IPS-18a (cell line): ENCODE results near the gene EFCAB7.

Experiments used
- H3K27ac ChIP-seq: one replicate; pipeline ENCODE4 v1.5.1; 2013; ENCODE audit warnings: low read length
- H3K27me3 ChIP-seq: one replicate; pipeline ENCODE4 v1.6.1; 2013; ENCODE audit warnings: mild to moderate bottlenecking, low read length; ENCODE audit not compliant: control insufficient read depth, insufficient read depth
- H3K36me3 ChIP-seq: one replicate; pipeline ENCODE4 v1.6.1; 2013; ENCODE audit warnings: low read depth, low read length; ENCODE audit not compliant: control insufficient read depth
- H3K4me1 ChIP-seq: one replicate; pipeline ENCODE4 v1.6.1; 2013; ENCODE audit warnings: low read depth, low read length; ENCODE audit not compliant: control insufficient read depth
- H3K4me3 ChIP-seq: one replicate; pipeline ENCODE4 v1.5.1; 2013; ENCODE audit warnings: low read length
- H3K9ac ChIP-seq: one replicate; pipeline ENCODE4 v1.6.1; 2013; ENCODE audit warnings: mild to moderate bottlenecking, low read length, moderate library complexity
- H3K9me3 ChIP-seq: one replicate; pipeline ENCODE4 v1.6.1; 2013; ENCODE audit warnings: low read depth, low read length; ENCODE audit not compliant: control insufficient read depth

The EFCAB7 gene

DNA sequence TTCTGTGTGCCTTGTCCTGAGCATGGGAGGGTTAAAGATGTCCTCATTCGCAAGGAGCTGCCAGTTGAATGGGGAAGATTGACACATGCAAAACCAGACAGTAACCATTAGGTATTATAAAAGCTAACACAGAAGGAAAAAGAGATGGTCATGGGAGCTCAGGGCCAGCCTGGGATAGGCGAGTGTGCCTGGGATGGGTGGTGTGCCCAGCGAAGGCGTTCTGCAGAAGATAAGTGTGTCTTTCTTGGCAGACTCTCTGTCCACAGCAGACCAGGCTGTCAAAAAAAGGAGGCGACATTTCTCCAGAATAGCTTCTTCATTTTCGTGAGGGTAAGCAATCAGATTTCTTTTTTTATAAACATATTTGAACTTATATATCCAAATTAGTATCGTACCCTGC is 84.0 kb downstream of the EFCAB7 start:
- H3K4me1 ChIP-seq = peaks cover under 1% of the 10 kb centered on the region
- H3K27ac ChIP-seq = no peak overlapping the region
- no peaks in the 10 kb centered on the region for H3K9me3 ChIP-seq
- no peak overlapping the region for H3K4me3 ChIP-seq
- no peak overlapping the region for H3K9ac ChIP-seq
- H3K36me3 ChIP-seq = no peaks in the 10 kb centered on the region
- no peaks in the 10 kb centered on the region for H3K27me3 ChIP-seq

DNA sequence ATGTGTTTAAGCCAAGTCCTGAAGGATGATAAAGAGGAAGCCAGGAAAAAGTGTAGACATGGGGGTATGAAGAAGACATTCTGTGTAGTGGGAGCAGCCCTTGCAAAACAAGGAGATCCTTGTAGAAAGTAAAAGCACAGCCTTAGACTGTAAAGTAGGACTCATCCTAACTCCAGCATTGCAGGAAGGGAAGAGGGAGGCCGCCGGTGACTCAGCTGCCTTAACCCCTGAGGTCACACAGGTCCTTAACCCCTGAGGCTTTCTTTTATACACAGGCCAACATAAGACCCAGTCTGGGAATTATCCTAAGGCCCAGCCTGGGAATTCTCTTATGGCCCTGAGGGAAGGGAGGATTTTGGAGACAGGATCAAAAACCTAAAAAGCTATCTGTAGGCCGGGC is 87.9 kb downstream of the EFCAB7 start:
- Histone ChIP-seq H3K9ac (no peak overlapping the region), H3K27me3 (no peaks in the 10 kb centered on the region), H3K4me3 (no peak overlapping the region), H3K27ac (no peak overlapping the region), H3K36me3 (no peaks in the 10 kb centered on the region), H3K4me1 (peaks cover 18% of the 10 kb centered on the region), H3K9me3 (no peaks in the 10 kb centered on the region)

DNA sequence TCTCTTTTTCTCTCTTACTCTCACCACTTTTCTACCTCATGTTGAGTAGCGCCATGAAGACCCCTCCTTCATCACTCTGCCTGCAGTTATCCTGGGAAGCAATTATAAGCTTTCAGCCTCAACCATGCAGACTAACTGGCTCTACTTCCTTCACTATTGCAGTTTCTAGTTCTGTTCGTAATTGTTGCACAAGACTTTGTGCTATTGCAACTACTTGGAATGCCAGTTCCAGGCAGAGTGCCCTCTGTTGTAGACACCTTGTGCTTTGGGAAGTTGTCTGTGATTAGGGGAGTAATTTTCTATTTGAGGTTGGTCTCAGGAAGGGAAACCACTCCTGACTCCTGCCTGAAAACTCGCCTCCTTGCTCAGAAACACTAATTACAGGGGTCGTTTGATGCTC is 89.2 kb downstream of the EFCAB7 start:
- H3K27me3 ChIP-seq = no peaks in the 10 kb centered on the region
- H3K9me3 ChIP-seq = no peaks in the 10 kb centered on the region
- peaks cover 18% of the 10 kb centered on the region for H3K4me1 ChIP-seq
- no peak overlapping the region for H3K9ac ChIP-seq
- H3K4me3 ChIP-seq = no peak overlapping the region
- H3K27ac ChIP-seq = no peak overlapping the region
- no peaks in the 10 kb centered on the region for H3K36me3 ChIP-seq

DNA sequence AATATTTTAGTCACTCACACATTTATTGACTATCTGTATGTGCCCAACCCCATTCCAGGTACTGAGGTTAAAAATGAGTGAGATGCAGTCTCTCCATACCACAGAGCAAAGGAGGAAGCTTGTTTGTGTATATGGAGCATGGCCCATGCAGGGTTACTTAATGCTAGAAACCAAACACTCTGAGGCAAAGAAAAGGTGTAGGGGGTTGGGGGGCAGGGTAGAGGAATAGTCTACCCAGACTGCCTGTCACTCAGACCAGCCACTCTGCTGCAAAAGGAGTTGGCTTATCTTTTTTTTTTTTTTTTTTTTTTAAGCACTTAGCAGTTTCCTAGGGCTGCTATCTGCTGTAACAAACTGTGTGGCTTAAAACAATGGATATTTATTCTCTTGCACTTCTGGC is 89.6 kb downstream of the EFCAB7 start:
- no peaks in the 10 kb centered on the region for H3K36me3 ChIP-seq
- no peaks in the 10 kb centered on the region for H3K9me3 ChIP-seq
- peaks cover 18% of the 10 kb centered on the region for H3K4me1 ChIP-seq
- H3K4me3 ChIP-seq = no peak overlapping the region
- no peaks in the 10 kb centered on the region for H3K27me3 ChIP-seq
- no peak overlapping the region for H3K27ac ChIP-seq
- no peak overlapping the region for H3K9ac ChIP-seq

DNA sequence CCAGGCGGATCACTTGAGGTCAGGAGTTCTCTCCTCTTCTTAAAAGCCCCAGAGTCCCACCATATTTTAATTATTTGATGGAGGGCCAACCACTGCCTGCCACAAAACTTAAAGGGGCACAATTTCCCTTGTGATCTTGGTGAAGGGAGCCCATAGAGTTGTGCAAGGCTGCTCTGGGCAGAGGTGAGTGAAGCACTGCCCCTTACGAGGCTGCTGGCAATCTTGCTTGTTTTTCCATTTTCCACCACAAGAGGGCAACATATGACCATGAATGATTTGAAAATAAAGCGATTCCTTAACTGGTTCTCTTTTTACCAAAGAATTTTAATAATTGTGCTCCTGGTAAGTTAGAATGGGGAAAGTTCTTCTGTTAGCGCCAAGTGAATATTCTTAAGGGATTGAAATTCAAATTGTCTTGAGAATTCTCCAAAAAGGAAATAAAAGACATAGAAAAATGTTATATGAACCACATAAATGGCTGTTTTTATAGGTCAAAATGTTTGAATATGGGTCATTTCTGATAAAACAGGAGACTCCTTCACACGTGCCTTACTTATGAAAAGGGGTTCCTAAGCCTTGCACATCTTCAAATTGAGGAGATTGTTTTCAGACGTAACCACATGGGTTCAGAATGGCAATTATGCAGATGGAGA is 92.6 kb downstream of the EFCAB7 start:
- peaks cover 18% of the 10 kb centered on the region for H3K4me1 ChIP-seq
- H3K9ac ChIP-seq = no peak overlapping the region
- no peak overlapping the region for H3K27ac ChIP-seq
- H3K36me3 ChIP-seq = no peaks in the 10 kb centered on the region
- H3K4me3 ChIP-seq = no peak overlapping the region
- no peaks in the 10 kb centered on the region for H3K27me3 ChIP-seq
- H3K9me3 ChIP-seq = no peaks in the 10 kb centered on the region

DNA sequence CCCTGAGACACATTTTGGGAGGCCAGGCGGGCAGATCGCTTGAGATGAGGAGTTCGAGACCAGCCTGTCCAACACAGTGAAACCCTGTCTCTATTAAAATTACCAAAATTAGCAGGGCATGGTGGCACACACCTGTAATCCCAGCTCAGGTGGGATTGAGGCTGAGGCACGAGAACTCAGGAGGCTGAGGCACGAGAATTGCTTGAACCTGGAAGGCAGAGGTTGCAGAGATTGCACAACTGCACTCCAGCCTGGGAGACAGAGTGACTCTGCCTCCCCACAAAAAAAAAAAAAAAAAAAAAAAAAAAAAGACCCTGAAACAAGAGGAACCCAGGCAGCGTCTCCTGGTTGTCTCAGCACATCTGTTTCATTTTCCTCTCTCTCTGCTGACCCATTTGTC is 94.1 kb downstream of the EFCAB7 start:
- H3K9me3 ChIP-seq = no peaks in the 10 kb centered on the region
- no peak overlapping the region for H3K27ac ChIP-seq
- H3K9ac ChIP-seq = no peak overlapping the region
- no peaks in the 10 kb centered on the region for H3K36me3 ChIP-seq
- peaks cover 16% of the 10 kb centered on the region for H3K4me1 ChIP-seq
- H3K4me3 ChIP-seq = no peak overlapping the region
- H3K27me3 ChIP-seq = no peaks in the 10 kb centered on the region

DNA sequence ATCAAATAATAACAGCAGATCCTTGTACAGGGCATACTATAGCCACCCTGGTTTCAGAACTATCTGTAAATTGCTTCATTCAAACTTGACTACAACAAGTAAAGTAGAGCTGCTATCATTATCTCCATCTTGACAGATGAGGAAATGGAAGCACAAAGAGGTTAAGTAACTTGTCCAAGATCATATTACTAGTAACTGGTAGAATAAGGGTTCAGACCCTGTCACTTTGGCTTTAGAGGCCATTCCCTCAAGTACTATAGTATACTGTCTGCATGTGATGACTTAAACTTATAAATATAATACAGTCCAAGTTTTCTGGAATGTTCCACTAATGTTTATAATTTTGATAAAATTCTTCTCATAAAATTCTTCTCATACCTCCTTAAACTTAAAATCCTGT is 94.7 kb downstream of the EFCAB7 start:
- H3K36me3 ChIP-seq = no peaks in the 10 kb centered on the region
- no peak overlapping the region for H3K9ac ChIP-seq
- no peaks in the 10 kb centered on the region for H3K27me3 ChIP-seq
- H3K4me3 ChIP-seq = no peak overlapping the region
- H3K9me3 ChIP-seq = no peaks in the 10 kb centered on the region
- peaks cover 12% of the 10 kb centered on the region for H3K4me1 ChIP-seq
- no peak overlapping the region for H3K27ac ChIP-seq

DNA sequence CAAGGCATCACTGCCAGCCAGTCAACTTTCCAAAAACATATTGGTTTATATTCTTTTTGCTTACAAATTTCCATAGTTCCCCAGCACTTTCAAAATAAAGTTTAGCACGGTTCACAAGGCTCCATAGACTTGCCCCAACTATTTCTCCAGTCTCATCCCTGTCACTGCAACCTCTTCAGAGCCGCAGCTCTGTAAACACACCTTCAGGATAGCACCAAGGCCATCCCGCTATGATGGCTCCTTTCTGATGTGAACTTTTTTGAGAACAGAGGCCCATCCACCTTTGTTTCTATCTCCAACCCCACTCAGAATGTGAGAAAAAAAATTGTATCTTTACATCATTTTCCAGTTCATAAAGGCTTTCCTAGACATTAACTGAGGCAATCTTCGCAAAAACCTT is 96.2 kb downstream of the EFCAB7 start:
- H3K9ac ChIP-seq = no peak overlapping the region
- H3K4me3 ChIP-seq = no peak overlapping the region
- no peaks in the 10 kb centered on the region for H3K9me3 ChIP-seq
- H3K36me3 ChIP-seq = no peaks in the 10 kb centered on the region
- H3K27me3 ChIP-seq = no peaks in the 10 kb centered on the region
- H3K4me1 ChIP-seq = peaks cover 4% of the 10 kb centered on the region
- H3K27ac ChIP-seq = no peak overlapping the region

DNA sequence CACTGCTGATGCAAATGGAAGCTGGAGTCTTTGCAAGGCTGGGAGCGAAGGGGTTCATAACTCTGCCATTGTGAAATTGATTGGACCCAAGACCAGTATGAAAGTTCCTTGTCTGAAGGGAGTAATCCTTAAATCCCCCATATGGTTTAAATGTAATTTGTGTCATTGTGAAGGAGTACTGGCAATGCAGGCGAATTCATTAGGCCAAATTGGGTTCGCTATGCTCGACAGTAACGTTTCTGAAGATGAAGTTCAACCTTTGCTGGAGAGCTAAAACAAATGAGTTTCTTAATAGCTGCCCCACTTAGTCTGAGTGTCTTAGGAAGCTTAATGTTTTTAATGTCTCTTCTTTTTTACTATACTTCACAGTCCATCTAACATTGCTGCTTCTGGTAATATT is 97.3 kb downstream of the EFCAB7 start:
- H3K4me3 ChIP-seq = no peak overlapping the region
- no peaks in the 10 kb centered on the region for H3K9me3 ChIP-seq
- no peak overlapping the region for H3K27ac ChIP-seq
- H3K4me1 ChIP-seq = peaks cover 4% of the 10 kb centered on the region
- H3K36me3 ChIP-seq = no peaks in the 10 kb centered on the region
- H3K9ac ChIP-seq = no peak overlapping the region
- H3K27me3 ChIP-seq = no peaks in the 10 kb centered on the region

DNA sequence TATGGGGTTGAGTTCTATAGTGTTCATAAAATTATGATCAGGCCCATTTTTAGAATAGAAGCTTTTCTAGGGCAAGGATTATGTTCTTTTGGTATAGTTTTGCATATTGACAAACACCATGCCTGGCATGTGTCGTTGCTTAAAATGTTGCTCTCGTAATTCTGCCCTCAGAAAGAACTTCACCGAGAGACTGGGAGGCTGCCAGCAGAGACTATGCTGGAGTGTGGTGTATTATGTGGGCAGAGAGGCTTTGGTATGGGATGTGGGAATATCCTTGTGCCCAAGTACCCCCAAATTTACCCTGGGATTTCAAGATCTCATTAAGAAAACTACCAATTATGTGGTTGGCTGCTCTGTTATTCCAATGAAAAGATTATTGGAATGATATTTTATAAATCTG is 97.8 kb downstream of the EFCAB7 start:
- no peaks in the 10 kb centered on the region for H3K36me3 ChIP-seq
- no peak overlapping the region for H3K27ac ChIP-seq
- H3K9me3 ChIP-seq = no peaks in the 10 kb centered on the region
- no peak overlapping the region for H3K4me3 ChIP-seq
- no peaks in the 10 kb centered on the region for H3K27me3 ChIP-seq
- H3K9ac ChIP-seq = no peak overlapping the region
- H3K4me1 ChIP-seq = peaks cover 2% of the 10 kb centered on the region

DNA sequence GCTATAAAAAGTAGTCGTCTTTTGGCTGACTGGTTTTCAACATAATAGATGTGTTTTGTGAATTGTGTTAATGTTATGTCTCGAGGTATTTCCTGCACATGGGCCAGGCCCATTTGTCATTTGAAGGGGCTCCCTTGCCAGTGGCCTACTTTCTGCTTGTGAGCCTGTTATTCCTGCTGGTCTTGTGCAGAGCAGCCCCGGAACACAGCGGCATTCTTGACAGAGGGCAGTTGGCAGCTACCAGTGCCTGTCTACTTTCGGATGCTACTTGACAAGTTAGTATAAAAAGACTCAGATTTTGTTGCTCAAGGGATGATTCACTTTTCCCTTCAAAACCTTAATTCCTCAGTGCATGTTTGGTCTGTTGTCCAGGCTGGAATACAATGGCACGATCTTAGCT is 98.4 kb downstream of the EFCAB7 start:
- Histone ChIP-seq H3K36me3 (no peaks in the 10 kb centered on the region), H3K27me3 (no peaks in the 10 kb centered on the region), H3K9ac (no peak overlapping the region), H3K27ac (no peak overlapping the region), H3K4me3 (no peak overlapping the region), H3K9me3 (no peaks in the 10 kb centered on the region), H3K4me1 (no peaks in the 10 kb centered on the region)
